HG02885 (cell line): Measurements from ENCODE around the gene FLNB.

ENCODE experiments used
- ATAC-seq: cut with Tn5 transposase; IDR thresholded peaks from one replicate; pipeline ENCODE4 v1.9.1; 2021; ENCODE audit warnings: mild to moderate bottlenecking; ENCODE audit not compliant: unreplicated experiment, poor library complexity

FLNB gene

DNA sequence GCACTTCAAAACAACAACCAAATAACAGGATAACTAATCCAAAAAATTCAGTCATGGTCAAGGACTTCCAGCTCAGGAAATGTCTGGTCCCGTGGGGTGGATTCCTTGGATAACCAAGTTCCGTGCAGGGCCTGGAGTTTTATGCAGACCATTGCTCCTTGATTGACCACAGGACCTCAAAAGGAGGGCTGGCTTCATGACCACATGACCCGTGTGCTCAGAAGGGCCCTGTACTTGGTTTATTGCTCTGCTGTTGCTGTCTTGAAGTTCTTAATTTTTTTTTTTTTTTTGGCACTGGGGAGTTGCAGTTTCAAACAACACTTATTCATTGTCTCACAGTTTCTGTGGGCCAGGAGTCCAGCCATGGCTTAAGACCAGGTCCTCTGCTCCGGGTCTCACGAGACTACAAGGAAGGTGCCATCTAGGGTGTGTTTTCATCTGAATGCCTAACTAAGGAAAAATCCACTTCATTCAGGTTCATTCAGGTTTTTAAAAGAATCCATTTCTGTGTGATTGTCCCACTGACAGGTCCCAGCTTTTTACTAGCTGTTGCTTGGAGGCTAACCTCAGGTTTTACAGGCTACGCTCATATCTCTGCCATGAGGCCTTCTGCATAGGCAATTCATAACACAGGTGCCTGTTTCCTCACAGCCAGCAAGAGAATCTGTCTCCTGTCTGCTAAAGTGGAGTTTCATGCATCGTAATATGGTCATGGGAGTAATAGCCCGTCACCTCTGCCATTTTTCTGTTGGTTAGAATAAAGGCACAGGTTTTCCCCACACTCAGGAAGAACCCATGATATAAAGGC is 65.3 kb downstream of the FLNB start:
- ATAC-seq: no peak

DNA sequence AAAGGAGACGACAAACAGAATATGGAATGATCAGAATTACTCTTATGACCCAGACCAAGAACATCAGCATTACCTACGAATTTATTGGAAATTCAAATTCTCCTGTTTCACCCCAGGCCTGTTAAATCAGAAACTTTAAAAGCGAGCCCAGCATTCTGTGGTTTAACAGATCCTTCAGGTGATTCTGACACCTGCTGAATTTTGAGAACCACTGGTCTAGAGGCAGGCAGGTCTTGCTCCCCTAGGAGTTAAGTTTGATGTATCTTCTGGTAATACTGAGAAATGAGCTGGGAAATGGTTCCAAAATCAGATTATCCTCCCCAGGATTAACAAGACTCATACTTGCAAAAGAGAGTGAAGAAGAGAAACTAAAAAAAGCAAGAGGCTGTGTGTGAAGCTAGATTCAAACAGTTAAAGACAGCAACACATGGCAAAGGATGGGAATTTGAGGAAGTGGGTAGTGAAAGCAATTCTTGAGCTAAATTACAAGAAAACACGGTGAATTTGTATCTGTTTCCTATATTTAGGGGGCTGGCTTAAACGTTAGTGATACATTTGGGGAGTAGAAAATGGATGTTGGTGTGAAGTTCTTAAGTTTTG is 66.0 kb downstream of the FLNB start:
- no peak for ATAC-seq

DNA sequence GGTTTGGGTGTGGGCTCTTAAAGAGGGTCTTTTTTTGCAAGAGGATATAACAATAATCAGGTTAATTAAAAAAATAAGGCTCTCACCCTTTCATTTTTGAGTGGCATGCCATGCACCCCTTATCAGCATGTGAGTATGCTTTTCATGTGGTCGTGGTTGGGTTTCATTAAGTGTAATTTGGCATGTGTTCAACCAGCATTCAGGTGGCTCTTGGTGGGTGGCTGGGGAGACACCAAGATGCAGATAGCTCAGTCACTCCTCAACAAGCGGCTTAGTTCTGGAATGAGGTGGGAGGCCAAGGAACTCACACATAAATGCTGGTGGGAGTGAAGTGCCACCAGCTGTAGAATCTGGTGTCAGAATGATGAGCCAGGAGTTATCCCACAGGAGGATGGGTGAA is 66.8 kb downstream of the FLNB start:
- no peak for ATAC-seq

DNA sequence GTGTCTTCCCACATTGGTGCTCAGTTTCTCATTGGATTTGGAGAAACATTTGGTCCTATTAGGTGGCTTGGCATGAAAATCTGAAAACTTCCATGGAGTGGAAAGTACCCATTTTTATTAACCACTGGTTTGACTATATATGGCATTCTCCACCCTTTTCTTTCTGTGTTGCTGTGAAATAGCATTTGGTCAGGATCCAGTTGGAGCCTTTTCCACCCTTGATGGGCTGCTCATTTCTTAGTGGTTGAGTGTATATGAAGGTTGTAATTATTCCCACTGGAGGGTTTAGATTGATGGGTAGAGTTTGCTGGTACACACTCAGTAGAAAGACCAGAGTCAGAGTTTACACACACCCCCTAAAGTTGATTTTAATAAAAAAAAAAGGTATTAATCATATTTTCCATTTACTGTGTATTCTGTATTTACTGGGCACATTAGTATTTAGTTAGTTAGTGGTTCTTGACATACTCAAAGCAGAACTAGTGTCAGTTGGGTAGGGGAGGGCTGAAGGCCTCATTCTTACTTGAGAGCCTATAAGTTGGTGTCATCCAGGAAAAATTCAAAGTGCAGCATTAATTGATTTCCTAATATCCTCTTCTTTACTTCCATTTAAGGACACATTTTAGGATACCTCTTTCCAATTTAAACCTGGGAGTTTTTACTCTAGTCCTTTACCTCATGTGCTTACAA is 69.5 kb downstream of the FLNB start:
- no peak for ATAC-seq

DNA sequence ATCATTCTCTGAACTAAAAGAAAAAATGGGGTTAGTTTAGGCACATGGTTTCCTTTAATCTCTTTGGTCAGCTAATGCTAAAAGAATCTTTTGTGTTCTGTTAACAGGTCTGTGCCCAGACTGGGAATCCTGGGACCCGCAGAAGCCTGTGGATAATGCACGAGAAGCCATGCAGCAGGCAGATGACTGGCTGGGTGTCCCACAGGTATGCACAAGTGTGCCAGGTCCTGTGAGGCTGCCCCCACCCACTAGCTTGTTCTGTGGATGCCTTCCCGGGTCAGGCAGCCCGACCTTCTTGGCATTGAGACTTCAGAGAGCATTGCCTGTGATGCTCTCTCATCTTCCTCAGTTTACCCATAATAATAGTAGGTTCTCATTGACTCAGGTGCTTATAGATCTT is 70.4 kb downstream of the FLNB start:
- ATAC-seq: no peak

DNA sequence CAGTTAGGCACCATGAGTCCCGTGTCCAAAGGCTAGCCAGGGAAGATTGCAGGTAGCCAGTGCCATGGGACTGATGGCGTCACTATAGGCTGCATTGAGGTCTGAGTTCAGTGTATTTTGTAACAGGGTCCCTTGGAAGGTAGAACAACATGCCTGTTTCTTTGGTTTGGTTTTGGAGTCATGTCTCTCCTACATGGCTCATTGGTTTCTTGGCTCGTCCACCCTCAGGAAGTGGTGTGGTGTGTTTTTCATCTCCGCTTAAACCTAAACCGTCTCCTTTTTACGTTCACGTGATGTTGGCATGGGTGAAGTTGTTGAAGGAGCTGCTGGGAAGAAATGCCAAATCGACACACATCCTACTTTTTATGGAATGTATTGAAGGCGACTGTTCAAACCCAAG is 71.6 kb downstream of the FLNB start:
- ATAC-seq: no peak

DNA sequence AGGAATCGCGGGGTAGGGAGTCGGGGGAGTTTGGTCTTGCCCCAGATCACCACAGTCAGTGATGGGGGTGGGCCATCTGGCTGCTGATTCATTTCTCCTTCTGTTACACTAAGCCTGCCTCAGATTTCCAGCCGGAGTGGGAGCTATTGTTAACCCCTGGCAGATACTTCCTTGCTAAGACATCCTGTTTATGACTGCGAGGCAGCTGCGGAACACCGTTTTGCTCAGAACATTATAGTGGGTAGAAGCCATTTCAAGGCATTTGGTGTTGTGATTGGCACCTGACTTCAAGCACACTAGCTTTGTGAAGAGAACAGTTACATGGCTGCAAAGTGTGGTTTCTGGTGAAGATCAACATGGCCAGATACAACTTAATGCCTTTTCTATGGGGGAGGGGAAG is 73.8 kb downstream of the FLNB start:
- ATAC-seq: no peak

DNA sequence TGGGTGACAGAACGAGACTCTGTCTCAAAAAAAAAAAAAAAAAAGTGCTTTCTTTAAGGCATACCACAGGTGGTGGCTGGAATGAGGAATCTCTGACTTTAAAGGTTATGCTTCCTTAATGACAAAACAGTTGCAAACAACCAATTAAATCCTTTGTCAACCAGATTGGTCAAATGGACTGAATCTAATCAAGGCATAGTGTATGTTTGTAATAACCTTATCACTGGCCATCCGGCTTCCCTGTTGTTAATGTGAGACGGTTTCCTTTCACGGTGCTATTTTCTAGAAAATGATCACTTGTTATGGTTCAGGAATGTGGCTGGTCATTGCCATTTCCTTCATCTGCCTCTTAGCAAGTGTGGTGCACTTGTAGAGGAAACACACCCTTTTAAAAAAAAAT is 75.9 kb downstream of the FLNB start:
- no peak for ATAC-seq

DNA sequence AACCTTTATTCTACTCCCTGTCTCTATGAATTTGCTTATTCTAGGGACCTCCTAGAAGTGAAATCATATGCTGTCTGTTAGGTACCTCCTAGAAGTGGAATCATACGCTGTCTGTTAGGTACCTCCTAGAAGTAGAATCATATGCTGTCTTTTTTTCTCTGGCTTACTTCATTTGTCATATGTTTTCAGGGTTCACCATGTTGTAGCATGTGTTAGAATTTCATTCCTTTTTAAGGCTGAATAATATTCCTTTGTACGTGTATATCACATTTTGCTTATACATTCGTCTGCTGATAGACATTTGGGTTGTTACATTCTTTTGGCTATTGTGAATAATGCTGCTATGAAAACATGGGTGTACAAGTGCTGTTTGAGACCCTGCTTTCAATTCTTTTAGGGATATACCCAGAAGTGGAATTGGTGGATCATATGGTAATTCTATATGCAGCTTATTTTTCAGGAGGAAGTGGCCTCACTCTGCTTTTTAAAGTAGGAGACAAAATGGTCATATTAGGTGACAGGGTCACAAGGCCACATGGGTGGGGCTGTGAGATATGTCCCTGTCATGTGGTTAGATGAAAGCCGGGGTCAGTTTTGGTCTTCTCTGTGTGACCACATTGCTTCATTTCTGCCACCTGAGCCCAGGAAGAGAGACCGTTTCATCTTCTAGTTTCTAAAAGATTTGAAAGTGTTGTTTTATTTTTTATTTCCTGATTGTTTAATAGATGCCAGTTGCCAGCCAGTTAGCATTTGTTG is 76.7 kb downstream of the FLNB start:
- ATAC-seq: peak; percentile 85

DNA sequence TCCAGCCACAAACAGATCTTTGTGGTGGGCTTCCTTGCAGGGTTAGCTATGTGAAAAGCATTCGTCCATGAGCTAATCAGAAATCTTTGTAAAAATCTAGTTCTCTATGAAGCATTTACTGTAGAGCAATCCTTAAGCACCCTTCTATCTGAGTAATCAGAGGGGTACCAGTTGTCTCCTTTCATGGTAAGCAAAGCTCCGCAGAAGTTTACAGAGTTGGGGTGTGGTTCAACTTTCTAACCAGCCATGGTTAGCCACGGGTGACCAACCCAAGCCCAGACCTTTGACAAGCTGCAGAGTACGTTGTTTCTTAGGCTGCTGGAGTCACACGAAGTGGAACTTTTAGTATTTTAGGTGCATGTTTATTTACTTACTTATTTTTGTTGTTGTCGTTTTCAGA is 77.4 kb downstream of the FLNB start:
- ATAC-seq: peak; percentile 68

DNA sequence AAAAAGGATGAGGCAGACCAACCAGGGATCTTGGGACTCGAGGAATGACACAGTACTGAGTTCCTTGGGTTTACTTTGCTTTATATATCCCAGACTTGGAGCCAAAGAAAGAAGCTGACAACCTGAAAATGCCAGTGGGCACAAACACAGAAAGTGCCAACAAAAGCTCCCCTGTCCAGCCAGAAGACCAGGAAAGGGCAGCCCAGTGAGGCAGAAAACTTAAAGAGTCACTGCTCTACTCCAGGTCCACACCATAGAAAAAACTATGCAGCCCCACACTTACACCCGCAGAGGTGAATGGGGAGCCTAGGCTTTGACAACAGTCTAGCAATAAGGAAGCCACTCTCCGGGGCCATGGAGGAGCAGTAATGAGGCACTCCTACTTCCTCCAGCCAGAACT is 80.3 kb downstream of the FLNB start:
- ATAC-seq: no peak

DNA sequence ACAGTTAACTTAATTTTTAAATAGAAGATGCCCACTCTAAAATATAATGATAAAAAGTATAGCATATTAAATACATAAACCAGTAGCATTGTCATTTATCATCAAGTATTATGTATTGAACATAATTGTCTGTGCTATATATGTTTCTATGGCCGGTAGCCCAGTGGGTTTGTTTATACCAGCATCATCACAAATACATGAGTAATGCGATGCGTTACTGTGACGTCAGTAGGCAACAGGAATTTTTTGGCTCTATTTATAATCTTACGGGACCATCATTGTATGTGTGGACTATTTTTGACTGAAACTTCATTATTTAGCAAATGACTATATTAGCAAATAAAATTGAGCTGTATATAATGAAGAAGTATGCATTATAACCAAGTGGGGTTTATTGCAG is 82.1 kb downstream of the FLNB start:
- ATAC-seq: no peak

DNA sequence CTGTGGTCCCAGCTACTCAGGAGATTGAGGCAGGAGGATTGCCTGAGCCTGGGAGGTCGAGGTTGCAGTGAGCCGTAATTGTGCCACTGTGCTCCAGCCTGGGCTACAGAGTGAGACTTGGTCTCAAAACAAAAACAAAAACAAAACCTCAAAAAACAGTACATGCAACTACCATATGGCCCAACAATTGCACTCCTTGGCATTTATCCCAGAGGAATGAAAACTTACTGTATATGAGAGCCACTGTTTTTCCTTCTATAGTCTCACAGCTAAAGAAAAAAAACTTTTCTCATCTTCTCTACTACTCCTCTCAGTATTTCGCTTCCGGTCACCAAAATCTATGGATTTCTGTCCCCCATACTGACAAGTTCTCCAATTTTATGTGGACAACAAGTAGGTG is 84.3 kb downstream of the FLNB start:
- no peak for ATAC-seq

DNA sequence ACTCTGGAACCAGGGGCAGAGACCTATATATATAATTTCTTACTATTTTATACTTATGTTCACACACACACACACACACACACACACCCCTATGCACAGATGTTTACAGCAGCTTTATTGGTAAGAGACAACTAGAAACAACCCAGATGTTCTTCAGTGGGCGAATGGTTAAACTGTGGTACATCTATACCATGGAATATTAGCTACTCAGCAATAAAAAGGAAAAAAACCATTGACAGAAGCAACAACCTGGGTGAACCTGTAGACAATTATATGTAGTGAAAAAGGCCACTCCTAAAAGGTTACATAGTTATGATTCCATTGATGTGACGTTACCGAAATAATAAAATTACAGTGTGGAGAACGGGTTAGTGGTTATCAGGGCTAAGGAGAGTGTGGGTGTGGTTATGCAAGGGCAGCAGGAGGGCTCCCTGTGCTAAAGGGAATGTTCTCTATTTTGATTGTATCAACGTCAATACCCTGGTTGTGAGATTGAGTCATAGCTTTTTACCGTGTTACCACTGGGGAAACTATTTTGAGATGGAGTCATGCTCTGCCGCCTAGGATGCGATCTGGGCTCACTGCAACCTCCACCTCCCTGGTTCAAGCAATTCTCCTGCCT is 85.5 kb downstream of the FLNB start:
- no peak for ATAC-seq

DNA sequence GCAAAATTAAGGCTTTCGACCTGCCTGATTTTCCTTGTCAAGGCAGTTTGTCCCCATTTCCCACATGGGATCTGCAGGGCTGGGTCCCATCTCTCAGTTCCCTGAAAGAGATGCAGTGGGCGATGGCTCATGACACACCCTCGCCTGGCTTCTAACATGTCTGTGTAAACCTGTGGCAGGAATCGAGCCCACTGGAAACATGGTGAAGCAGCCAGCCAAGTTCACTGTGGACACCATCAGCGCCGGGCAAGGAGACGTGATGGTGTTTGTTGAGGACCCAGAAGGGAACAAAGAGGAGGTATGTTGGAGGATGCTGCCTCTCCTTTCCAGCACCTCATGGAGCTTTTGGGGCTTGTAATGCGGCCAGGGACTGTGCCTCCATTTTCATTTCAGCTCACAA is 86.4 kb downstream of the FLNB start:
- no peak for ATAC-seq

DNA sequence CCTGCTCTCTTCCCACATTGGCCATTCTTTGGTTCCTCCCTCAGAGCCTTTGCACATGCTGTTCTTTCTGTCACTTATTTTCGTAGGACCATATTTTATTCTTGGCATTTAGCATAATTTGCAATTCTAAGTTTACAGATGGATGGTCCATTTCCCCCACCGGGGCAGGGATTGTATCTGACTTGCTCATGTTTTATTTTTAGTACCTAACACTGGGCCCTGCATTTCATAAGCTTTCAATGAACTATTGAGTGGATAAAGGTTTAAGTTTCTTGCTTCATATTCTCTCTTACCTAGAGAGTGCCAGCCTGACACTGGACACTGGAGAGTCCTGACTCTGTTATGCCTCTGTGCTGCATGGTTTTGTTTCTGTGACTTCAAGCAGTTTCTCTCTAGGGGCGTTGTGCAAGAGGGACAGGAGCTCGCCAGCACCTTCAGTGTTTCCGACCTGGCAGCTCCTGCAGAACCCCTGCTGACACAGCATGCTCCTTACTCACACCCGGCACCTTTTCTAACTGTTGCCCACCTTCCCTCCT is 87.4 kb downstream of the FLNB start:
- no peak for ATAC-seq

DNA sequence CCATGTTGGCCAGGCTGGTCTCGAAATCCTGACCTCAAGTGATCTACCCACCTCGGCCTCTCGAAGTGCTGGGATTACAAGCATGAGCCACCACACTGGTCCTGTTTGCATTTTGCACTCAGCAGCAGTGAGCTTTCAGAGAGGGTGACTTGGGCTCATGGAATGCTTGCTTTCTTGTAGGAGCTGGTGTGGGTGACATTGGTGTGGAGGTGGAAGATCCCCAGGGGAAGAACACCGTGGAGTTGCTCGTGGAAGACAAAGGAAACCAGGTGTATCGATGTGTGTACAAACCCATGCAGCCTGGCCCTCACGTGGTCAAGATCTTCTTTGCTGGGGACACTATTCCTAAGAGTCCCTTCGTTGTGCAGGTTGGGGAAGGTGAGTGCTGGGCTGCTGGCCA is 90.3 kb downstream of the FLNB start:
- ATAC-seq: no peak

DNA sequence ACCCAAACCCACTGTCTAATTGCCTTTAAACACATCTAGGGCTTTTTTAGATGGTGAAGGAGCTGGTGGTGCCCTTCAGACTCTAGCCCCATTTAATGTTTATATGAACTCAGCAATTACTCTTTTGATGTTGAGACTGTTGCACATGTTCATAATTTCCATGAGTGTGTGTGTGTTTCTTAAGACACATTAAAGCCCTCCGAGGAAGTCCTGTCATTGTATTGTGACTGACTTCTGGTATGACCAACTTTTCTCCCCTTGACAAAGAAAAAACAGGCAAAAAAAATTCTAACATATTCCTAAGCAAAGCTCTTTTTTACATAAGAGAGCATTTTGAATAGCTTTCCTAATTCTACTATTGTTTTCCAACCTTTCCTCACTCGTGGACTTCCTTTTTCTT is 91.6 kb downstream of the FLNB start:
- ATAC-seq: no peak

DNA sequence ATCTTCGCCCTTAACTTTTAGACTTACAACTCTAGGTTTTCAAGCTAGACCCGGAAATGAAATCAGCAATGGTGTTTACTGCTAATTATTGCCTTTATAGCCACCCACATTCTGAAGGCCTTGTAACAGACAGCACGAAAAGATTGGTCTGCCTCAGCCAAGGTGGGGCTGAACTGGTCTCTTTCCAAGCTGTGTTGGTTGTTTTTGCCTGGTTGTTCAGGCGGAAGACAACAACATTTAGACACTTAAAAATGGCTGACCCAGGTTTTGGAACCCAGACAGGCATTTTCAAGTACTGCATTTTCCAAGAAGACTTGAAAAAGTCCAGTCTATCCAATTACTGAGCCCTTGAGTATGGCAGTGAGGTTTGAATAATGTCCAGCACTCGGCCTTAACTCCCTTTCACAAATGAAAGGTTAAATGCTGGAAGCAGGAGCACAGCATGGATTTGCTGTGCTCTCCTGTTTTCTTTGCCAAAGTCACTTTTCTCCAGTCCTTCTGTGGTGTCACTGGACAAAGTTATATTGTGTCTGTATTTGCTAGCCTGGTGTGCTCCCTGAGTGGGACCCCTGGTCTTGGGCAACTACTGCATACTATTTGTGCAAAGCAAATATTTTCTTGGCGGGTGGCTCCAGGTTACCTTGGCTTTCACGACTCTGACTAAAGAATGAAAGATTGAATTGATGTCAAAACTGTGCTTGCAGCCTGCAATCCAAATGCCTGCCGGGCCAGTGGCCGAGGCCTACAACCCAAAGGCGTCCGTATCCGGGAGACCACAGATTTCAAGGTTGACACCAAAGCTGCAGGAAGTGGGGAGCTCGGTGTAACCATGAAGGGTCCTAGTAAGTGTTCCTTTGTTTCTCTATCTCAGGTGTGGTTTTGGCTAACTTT is 93.5 kb downstream of the FLNB start:
- ATAC-seq: no peak
